Mesendoderm (in vitro differentiated cells): Measurements from ENCODE around the gene ESPL1.

Experiments
- DNase-seq: peaks from one replicate; pipeline ENCODE4 v3.0.0; 2013
- H2AK5ac ChIP-seq: 2 replicates; pipeline ENCODE4 v1.6.1; 2013; ENCODE audit warnings: low read length, inconsistent platforms
- H2BK120ac ChIP-seq: 2 replicates; pipeline ENCODE4 v1.6.1; 2013; ENCODE audit warnings: low read depth, mild to moderate bottlenecking, low read length, moderate library complexity, mixed read lengths
- H2BK15ac ChIP-seq: replicated peaks from 2 replicates; pipeline ENCODE4 v1.6.1; 2013; ENCODE audit warnings: low read depth, mild to moderate bottlenecking, moderate library complexity
- H2BK5ac ChIP-seq: 2 replicates; pipeline ENCODE4 v1.6.1; 2013; ENCODE audit warnings: low read length, inconsistent platforms
- H3K18ac ChIP-seq: 2 replicates; pipeline ENCODE4 v1.6.1; 2013; ENCODE audit warnings: mild to moderate bottlenecking, low read length, mixed read lengths
- H3K23ac ChIP-seq: one replicate; pipeline ENCODE4 v1.6.1; 2013; ENCODE audit warnings: low read length
- H3K27ac ChIP-seq: 2 replicates; pipeline ENCODE4 v1.5.1; 2013; ENCODE audit warnings: low read depth, mild to moderate bottlenecking, inconsistent platforms, low read length, moderate library complexity
- H3K27me3 ChIP-seq: 2 replicates; pipeline ENCODE4 v1.6.1; 2013; ENCODE audit warnings: low read length, control low read depth, mild to moderate bottlenecking, inconsistent platforms; ENCODE audit not compliant: insufficient read depth, poor library complexity
- H3K36me3 ChIP-seq: 2 replicates; pipeline ENCODE4 v1.6.1; 2013; ENCODE audit warnings: low read length, inconsistent platforms; ENCODE audit not compliant: control insufficient read depth, insufficient read depth
- H3K4ac ChIP-seq: one replicate; pipeline ENCODE4 v1.6.1; 2013; ENCODE audit warnings: low read depth, mild to moderate bottlenecking, low read length, moderate library complexity
- H3K4me1 ChIP-seq: 2 replicates; pipeline ENCODE4 v1.6.1; 2013; ENCODE audit warnings: low read depth, low read length, inconsistent platforms; ENCODE audit not compliant: control insufficient read depth
- H3K4me2 ChIP-seq: 2 replicates; pipeline ENCODE4 v1.6.1; 2013; ENCODE audit warnings: low read length
- H3K4me3 ChIP-seq: 2 replicates; pipeline ENCODE4 v1.5.1; 2013; ENCODE audit warnings: mild to moderate bottlenecking, low read length
- H3K56ac ChIP-seq: one replicate; pipeline ENCODE4 v1.6.1; 2013; ENCODE audit warnings: low read length
- H3K79me1 ChIP-seq: 2 replicates; pipeline ENCODE4 v1.6.1; 2013; ENCODE audit warnings: low read length, inconsistent platforms
- H3K79me2 ChIP-seq: 2 replicates; pipeline ENCODE4 v1.6.1; 2013; ENCODE audit warnings: mild to moderate bottlenecking, low read length; ENCODE audit not compliant: control insufficient read depth, insufficient read depth
- H3K9ac ChIP-seq: 2 replicates; pipeline ENCODE4 v1.6.1; 2013; ENCODE audit warnings: low read length, inconsistent platforms
- H4K5ac ChIP-seq: one replicate; pipeline ENCODE4 v1.6.1; 2013; ENCODE audit warnings: low read length
- H4K8ac ChIP-seq: one replicate; pipeline ENCODE4 v1.6.1; 2013; ENCODE audit warnings: low read depth, mild to moderate bottlenecking, control low read depth, low read length, moderate library complexity
- WGBS: extraction: QIAGEN DNeasy Blood & Tissue Kit; methylation state at CpG from one replicate; pipeline ENCODE4 v1.1.7; 2013; ENCODE audit warnings: low lambda C conversion rate, missing lambda C conversion rate; ENCODE audit not compliant: insufficient coverage; ENCODE audit errors: extremely low coverage; 5-methylcytosine and 5-hydroxymethylcytosine counted together

Gene ESPL1

GRCh38 chr12:53324779-53325510, 56.8 kb downstream of the ESPL1 start:
- DNase-seq, result peak; percentile 89

GRCh38 chr12:53325511-53326061, 57.5 kb downstream of the ESPL1 start:
- DNase-seq, result peak; percentile 32
- Histone ChIP-seq H4K5ac (no peak overlapping the region), H2AK5ac (no peak overlapping the region), H3K4me2 (peak overlapping the region; percentile 77), H3K9ac (peak overlapping the region; percentile 89), H3K36me3 (no peaks in the 10 kb centered on the region), H3K56ac (peak overlapping the region; percentile 86), H3K79me1 (no peaks in the 10 kb centered on the region), H3K4me1 (peaks cover 3% of the 10 kb centered on the region), H2BK15ac (no peak overlapping the region), H3K79me2 (no peaks in the 10 kb centered on the region), H3K18ac (peak overlapping the region; percentile 99), H3K23ac (no peak overlapping the region), H3K4me3 (no peak overlapping the region), H2BK120ac (peak overlapping the region; percentile 96), H2BK5ac (no peak overlapping the region), H3K27ac (no peak overlapping the region), H3K27me3 (no peaks in the 10 kb centered on the region), H3K4ac (peak overlapping the region; percentile 98), H4K8ac (peak overlapping the region; percentile 43)
- WGBS, result no CpG with 5 or more reads among the region's 50 CpGs

More at GRCh38 chr12:53324779-53325510, 56.8 kb downstream of the ESPL1 start:
- Histone ChIP-seq H3K4me3 (peak overlapping the region; percentile 51), H3K27me3 (no peaks in the 10 kb centered on the region), H3K79me2 (no peaks in the 10 kb centered on the region), H3K4ac (peak overlapping the region; percentile 98), H3K56ac (peak overlapping the region; percentile 86), H3K18ac (peak overlapping the region; percentile 99), H3K4me1 (peaks cover 3% of the 10 kb centered on the region), H2AK5ac (no peak overlapping the region), H3K4me2 (peak overlapping the region; percentile 47), H3K23ac (peak overlapping the region; percentile 95), H2BK15ac (peak overlapping the region; percentile 14), H4K8ac (peak overlapping the region; percentile 43), H3K36me3 (no peaks in the 10 kb centered on the region), H3K79me1 (peaks cover 2% of the 10 kb centered on the region), H2BK5ac (no peak overlapping the region), H3K27ac (peak overlapping the region; percentile 75), H3K9ac (peak overlapping the region; percentile 89), H4K5ac (no peak overlapping the region), H2BK120ac (peak overlapping the region; percentile 96)
- no CpG with 5 or more reads among the region's 69 CpGs for WGBS

GRCh38 chr12:53326460-53327185, 58.5 kb downstream of the ESPL1 start:
- Histone ChIP-seq H3K79me1 (no peaks in the 10 kb centered on the region), H3K9ac (no peak overlapping the region), H4K8ac (no peak overlapping the region), H3K56ac (no peak overlapping the region), H3K4ac (no peak overlapping the region), H3K18ac (no peak overlapping the region), H2BK5ac (no peak overlapping the region), H3K27me3 (no peaks in the 10 kb centered on the region), H3K4me3 (no peak overlapping the region), H3K23ac (no peak overlapping the region), H2BK15ac (no peak overlapping the region), H2BK120ac (no peak overlapping the region), H3K4me1 (no peaks in the 10 kb centered on the region), H3K79me2 (no peaks in the 10 kb centered on the region), H3K36me3 (no peaks in the 10 kb centered on the region), H3K27ac (no peak overlapping the region), H4K5ac (no peak overlapping the region), H2AK5ac (no peak overlapping the region), H3K4me2 (no peak overlapping the region)
- no CpG with 5 or more reads among the region's 8 CpGs for WGBS
- no peak for DNase-seq

GRCh38 chr12:53327435-53328042, 59.4 kb downstream of the ESPL1 start:
- H2BK120ac ChIP-seq, result no peak overlapping the region
- H3K18ac ChIP-seq, result no peak overlapping the region
- no peak overlapping the region for H4K5ac ChIP-seq
- peak overlapping the region; percentile 22 for H3K56ac ChIP-seq
- H3K23ac ChIP-seq, result no peak overlapping the region
- no CpG with 5 or more reads among the region's 3 CpGs for WGBS
- H3K36me3 ChIP-seq, result no peaks in the 10 kb centered on the region
- no peak overlapping the region for H3K4ac ChIP-seq
- H2BK5ac ChIP-seq, result no peak overlapping the region
- H3K4me2 ChIP-seq, result no peak overlapping the region
- no peak overlapping the region for H2AK5ac ChIP-seq
- DNase-seq, result no peak
- no peak overlapping the region for H3K27ac ChIP-seq
- no peak overlapping the region for H3K4me3 ChIP-seq
- no peaks in the 10 kb centered on the region for H3K4me1 ChIP-seq
- H4K8ac ChIP-seq, result no peak overlapping the region
- H3K79me2 ChIP-seq, result no peaks in the 10 kb centered on the region
- H3K27me3 ChIP-seq, result no peaks in the 10 kb centered on the region
- no peak overlapping the region for H3K9ac ChIP-seq
- no peaks in the 10 kb centered on the region for H3K79me1 ChIP-seq
- no peak overlapping the region for H2BK15ac ChIP-seq

- Histone ChIP-seq H3K27me3 (no peaks in the 10 kb centered on the region), H3K4me1 (no peaks in the 10 kb centered on the region), H3K79me1 (no peaks in the 10 kb centered on the region), H2BK120ac (no peak overlapping the region), H2BK5ac (no peak overlapping the region), H3K36me3 (no peaks in the 10 kb centered on the region), H2AK5ac (no peak overlapping the region), H3K79me2 (no peaks in the 10 kb centered on the region), H3K4me3 (no peak overlapping the region), H3K56ac (no peak overlapping the region), H4K8ac (no peak overlapping the region), H4K5ac (no peak overlapping the region), H3K4ac (no peak overlapping the region), H2BK15ac (no peak overlapping the region), H3K23ac (peak overlapping the region; percentile 0), H3K9ac (no peak overlapping the region), H3K18ac (no peak overlapping the region), H3K27ac (no peak overlapping the region), H3K4me2 (no peak overlapping the region)
- DNase-seq, result peak; percentile 61
- no CpG with 5 or more reads among the region's 16 CpGs for WGBS
Measured at GRCh38 chr12:53328043-53328435, 59.9 kb downstream of the ESPL1 start.
